ENCODE measurements around the gene RAD51B.

DNA sequence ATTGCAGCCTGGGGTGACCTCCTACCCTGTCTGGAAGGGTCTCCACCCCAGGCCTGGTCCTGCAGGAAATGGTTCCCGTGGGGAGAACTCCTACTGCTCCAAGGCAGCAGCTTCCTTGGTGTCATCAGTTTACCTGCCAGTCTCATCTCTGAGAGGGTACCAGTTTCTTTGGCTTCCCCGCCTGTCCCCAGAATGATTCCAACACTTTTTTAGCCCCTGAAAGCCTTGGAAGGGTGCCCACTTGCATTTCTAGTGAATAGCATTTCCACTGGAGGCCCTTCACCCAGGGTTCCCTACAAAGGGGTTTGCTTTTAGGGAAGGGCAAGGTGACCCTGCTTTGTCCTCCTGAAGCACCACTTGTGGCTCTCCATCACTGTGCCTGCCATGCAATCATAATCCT, 689.0 kb downstream of the RAD51B start:
- TF ChIP-seq POLR2AphosphoS5 (IDR thresholded peaks at IDR 0.05), result no peak
- TF ChIP-seq, protein P1, sequence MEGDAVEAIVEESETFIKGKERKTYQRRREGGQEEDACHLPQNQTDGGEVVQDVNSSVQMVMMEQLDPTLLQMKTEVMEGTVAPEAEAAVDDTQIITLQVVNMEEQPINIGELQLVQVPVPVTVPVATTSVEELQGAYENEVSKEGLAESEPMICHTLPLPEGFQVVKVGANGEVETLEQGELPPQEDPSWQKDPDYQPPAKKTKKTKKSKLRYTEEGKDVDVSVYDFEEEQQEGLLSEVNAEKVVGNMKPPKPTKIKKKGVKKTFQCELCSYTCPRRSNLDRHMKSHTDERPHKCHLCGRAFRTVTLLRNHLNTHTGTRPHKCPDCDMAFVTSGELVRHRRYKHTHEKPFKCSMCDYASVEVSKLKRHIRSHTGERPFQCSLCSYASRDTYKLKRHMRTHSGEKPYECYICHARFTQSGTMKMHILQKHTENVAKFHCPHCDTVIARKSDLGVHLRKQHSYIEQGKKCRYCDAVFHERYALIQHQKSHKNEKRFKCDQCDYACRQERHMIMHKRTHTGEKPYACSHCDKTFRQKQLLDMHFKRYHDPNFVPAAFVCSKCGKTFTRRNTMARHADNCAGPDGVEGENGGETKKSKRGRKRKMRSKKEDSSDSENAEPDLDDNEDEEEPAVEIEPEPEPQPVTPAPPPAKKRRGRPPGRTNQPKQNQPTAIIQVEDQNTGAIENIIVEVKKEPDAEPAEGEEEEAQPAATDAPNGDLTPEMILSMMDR (IDR thresholded peaks at IDR 0.05), result no peak
- TF ChIP-seq POLR2A (IDR thresholded peaks at IDR 0.05), result no peak
